IPS-NIHi7 (cell line): ENCODE measurements around the gene URB2.
"Not testable (repeated sequence)": the region's sequence is repeated elsewhere in the genome, so short reads cannot be mapped to it uniquely, and the experiment has no call there.

Experiments used
- DNase-seq: peaks from one replicate; pipeline ENCODE4 v3.0.0; 2012; ENCODE audit warnings: mixed read lengths; ENCODE audit errors: extremely low spot score

Gene URB2

DNA sequence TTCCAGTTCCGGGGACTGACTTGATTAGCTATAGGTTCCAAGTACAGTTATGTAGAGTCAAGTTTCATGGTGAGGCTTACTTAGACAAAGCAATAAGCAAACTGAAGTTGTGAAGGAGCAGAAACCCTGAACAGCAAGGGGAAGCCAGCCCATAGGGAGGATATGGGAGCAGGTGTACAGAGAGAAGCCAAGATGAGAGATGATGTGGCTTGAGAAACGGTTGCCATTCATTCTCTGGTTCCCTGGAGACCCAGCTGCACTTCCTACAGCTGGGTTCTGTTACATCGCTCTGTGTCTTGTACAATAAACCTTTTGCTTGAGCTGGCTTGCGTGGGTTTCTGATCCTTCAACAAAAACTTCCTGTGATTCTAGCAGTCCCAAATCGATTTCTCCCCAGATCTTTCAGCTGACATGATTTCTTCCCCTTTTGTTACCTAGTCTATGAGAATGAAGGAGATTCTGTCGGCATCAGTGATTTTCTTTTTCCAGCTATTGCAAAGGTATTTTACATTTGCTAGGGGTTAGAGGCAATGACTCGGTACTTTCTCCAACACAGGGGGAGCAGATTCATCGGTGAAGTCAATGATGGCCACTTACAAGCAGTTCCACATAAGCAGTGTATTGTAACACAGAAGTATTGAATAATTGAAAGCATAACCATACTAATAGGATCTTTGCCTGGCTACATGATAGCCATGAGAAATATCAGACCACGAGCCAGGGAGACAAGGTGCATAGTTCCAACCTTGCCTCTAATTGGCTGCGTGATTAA is 67.3 kb downstream of the URB2 start:
- DNase-seq: no peak

DNA sequence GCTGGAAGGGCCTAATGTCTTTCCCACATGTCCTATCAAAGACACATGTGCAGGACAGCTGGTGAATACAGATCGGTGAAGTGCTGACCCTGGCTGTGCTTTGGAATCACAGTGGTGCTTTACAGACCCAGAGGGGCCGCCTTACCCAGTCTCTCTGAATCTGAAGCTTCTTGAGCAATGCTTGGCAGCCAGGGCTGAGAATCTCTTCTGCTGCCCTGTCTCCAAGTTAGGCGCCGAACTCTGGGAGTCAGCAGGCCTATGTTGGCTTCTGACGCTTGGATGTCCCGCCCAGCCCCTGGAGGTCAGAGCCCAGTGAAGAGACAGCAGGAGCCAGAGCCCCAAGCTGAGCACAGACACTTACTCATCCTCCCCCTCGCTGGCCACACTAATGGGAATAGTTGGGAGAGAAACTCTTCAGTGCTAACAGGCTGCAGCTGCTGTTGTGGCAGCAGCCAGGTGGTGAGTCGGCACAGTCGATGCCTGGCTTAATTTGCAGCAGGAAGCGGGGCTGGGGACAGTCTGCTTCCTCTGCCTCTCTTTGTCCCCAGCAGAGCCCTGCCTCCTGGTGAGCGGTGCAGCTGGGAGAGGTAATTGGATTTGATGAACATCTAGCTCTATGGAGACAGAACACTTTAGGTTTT is 68.1 kb downstream of the URB2 start:
- peak; percentile 77 for DNase-seq

DNA sequence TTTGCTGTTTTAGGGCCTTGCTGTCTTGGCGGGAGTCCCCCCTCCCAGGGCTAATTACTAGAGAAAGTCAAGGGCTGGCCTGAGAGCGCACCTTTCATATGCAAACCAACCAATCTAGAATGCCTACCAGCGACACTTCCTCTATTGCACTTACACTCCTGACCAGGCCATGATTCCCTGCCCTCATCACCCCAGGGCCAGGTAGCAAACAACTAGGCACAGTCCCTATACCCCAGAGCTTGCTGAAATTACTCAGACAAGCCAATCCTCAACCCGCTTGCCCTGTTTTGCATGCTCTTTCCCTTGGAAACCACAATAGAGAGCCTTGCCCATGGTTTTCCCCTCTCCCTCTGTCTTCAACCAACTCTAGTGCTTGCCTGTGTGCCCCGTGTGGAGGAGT is 70.3 kb downstream of the URB2 start:
- peak; percentile 50 for DNase-seq

DNA sequence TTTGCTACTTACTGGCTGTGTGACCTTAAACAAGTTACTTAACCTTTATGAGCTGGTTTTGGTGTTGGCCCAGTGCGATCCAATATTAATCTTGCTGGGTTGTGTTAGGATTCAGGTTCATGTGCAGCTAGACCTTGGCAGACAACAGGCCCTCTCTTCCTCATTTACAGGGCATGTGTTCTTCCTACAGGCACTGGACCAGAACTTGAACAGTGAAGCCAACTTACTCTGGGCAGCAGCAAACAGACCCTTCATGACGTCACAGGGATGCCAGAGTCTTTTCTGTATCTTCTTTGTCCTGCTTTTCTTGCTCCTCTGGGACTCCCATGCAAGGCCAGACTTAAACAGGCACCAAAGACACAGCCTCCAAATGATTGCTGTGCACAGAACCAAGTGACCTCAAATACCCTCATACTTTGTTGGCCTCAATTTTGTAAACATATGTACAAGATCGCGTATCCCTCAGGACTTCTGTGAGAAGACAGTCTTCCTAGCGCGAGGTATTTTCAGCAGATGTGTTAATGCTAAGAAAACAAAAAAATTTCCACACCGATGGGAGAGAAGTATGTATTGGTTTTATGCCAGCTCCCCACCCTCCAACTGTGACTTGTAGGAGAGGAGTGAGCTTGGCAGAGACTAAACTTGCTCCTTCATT is 73.7 kb downstream of the URB2 start:
- no peak for DNase-seq

DNA sequence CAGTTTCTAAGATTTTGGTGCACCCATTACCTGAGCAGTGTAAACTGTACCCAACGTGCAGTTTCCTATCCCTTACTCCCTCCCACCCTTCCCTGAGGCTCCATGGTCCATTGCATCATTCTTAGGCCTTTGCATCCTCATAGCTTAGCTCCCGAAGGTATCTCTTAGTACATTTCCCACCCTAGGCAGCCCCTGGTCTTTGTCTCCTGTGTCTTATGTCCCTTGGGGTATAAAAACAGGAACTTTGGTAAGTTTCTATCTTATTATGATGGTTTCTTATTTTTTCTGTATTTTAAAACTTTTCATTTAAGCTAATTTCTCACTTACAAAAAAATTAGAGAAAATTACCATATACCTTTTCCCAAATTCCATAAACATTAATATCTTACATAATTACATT is 78.1 kb downstream of the URB2 start:
- no peak for DNase-seq

DNA sequence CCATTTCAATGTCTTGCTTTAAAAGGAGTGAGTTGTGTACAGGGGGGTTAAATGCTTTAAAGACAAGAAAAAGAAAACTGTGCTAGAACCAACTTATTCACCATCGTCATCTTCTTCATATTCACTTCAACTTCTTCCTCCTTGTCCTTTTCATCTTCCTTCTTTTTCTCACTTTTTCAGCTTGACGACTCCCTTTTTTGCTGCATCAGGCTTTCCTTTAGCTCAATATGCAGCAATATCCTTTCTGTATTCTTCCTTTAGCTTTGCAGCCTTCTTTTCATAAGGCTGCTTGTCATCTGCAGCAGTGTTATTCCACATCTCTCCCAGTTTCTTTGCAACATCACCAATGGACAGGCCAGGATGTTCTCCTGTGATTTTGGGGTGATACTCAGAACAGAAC is 79.1 kb downstream of the URB2 start:
- not testable (repeated sequence) for DNase-seq

DNA sequence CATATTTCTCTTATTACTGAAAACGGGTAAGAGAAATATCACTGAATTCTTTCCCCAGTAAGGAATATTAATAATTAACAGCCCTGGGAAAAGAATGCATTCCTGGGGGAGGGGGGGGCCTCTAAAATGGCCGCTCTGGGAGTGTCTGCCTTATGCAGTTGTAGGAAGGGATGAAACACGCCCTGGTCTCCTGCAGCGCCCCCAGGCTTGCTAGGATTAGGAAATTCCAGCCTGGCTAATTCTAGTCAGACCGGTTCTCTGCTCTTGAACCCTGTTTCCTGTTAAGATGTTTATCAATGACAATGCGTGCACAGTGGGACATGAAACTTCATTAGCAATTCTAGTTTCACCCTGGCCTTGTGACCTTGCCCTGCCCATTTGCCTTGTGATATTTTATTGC is 81.1 kb downstream of the URB2 start:
- not testable (repeated sequence) for DNase-seq

DNA sequence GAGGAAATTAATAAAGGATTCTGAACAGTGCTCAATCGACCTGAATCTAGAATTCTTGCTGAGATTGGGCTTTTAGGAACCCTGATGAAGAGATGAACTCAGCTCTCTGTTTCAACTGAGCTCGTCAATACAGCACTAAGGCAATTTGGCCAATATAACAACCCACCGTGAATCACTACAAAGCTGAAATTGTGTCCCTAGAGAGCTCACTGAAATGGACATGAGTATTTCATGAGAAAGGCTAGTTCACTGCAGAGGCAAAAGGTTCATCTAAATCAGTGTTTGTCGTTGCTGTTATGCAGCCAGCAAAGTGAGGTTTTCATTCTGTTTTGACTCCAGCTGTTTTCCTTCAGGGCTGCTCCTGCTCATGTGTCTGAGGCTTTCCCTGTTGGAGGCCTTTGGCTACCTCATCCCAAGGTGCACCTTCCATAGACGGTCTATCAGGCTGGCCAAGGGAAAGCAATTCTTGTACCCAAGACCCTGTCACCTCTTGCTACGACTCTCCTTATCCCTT is 83.5 kb downstream of the URB2 start:
- DNase-seq: no peak
